Islet precursor cell (in vitro differentiated cells): ENCODE measurements around the gene SDR42E1.

Source experiments
- DNase-seq: peaks from one replicate; pipeline ENCODE4 v3.0.0-alpha.2; 2018

SDR42E1 gene, protein sequence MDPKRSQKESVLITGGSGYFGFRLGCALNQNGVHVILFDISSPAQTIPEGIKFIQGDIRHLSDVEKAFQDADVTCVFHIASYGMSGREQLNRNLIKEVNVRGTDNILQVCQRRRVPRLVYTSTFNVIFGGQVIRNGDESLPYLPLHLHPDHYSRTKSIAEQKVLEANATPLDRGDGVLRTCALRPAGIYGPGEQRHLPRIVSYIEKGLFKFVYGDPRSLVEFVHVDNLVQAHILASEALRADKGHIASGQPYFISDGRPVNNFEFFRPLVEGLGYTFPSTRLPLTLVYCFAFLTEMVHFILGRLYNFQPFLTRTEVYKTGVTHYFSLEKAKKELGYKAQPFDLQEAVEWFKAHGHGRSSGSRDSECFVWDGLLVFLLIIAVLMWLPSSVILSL

DNA sequence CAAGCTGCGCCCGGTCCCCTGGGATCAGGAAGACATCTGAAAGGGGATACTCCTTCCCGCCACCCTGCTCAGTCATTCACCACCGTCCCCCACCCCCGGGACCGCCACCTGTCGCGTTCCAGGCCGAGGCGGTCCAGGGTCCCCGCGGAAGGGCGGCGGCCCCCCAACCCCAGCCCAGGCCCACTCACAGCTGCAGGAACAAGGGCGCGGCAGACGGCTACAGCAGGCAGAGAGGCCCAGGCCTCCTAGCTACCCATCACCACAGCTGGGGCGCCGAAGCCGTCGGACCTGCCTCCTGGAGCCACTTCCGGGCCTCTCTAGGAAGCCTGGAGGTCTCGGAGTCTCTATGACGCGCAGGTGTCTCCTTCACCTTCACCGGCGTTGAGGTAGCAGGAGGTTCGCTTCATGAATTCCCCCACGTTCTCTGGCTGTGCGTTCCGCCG is at the start of gene SDR42E1:
Gene SDR42E1, minus strand, starts transcription at position 272 of the 443 bp plus-strand sequence. CDS start 10,612 bp downstream, outside the sequence.
- DNase-seq = no peak

DNA sequence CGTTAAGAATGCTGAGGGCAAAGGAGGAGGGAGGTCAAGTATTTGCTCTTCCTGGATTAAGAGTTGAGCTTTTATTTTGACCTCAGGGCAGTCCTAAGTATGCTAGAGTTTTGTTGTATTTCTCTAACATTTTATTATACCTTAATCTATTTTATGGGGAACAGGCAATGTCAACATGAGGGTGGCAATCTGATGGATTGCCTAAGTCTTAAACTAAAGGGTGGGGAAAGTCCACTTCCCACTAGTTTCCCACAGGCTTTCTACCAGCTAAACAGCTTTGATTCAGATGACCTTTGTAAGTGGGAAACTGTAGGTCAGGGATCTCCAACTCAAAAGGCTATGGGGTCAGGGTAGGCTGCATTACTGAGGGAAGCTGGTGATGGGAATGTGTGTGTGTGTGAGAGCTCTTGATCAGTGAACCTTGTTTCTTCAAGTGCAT is 48.7 kb upstream of the SDR42E1 start:
- DNase-seq = no peak

DNA sequence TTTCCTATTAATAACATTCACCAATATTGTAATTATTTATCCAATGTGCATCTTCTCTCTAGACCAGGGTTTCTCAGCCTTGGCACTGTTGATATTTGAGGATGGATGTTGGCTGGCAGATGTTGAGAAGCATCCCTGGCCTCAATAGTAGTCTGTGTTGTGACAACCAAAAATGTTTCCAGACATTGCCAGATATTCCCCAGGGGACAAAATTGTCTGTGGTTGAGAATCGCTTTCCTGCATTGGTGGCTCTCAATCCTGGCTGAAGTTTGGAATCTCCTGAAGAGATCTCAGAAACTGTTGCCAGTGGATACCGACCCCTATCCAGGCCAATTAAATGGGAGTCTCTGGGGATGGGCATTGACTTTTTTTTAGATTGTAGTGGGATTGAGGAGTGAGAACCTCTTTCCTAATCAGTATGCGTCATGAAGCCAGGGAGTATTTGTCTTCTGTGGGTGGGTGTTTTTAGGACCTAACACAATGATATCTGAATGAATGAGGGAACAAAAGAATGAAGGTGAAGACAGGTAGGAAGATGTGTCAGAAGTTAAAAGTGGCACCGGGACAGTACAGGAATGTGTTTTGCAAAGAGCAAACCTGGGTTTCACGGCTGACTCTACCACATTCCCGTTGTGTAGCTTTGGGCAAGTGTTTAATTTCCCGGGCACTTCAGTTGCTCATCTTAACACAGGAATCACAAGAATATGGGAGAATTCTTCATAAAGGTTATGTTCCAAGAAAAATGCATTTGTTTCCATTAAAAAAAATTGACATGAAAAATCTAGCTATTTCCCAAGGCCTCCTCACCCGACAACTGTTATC is 48.1 kb upstream of the SDR42E1 start:
- no peak for DNase-seq

DNA sequence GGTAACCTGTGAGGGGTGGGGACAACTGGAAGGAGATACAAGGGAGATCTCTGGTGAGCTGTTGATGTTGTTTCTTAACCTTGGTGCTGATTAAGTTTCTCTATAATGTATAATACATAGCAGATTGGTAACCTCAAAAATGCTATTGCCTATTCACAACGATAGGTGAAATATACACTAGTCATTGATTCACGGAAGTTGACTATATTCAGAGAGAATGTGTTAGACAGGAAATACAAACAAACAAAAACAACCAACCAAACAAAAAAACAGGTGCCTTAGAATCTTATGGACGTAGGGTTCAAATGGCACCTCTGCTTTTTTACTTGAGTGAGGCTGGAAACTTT is 45.3 kb upstream of the SDR42E1 start:
- no peak for DNase-seq

DNA sequence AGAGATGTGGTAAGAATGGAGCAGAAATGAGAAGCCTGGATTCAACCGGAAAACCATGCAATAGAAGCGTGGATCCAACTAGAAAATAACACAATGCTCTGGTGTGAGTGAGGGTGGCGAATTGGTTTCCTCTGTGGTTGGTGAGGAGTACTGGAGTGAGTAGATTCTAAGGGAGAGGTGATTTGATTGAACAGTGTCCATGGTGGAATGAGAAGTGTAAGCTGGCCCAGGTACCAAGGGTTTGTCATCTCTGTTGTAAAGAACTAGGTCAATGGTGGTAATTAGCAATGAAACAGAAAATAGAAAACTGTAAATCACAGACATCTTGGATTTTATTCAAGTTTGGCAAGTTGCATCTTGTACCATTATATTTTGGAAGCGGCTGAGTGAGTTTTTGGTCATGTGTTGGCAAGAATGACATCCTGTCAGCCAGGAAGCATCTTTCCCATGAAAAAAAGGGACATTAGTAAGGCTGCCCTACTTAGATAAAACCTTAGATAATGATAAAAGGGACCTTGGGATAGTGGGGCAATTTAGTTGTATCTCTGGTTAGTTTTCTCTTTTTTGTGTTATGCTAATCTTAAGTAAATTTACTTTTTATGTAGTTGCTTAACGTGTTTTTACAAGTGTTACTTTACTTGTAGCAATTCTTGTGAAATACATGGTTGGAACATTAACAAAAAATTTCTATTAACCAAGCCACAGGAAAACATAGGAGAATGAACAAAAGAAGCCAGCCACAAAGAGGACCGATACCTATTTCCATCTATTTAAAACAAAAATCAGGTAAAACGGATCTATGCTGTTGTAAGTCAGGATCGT is 44.7 kb upstream of the SDR42E1 start:
- DNase-seq = no peak

DNA sequence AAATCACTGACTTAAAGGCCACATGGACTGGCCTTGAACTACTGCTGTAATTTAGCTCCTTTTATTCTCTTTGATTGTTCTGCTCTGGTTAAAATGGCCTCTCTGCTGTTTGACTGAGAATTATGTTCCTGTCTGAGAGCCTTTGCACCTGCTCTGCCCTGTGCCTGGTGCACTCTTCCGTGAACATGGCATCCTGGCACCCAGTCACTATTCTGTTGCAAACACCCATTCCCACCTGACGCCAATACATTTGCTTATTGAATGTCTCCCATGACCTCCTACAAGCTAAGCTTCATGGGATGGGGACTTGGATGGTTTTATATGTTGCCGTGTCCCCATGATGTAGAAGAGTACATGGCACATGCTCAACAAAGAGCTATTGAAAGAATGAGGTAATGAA is 43.8 kb upstream of the SDR42E1 start:
- no peak for DNase-seq

DNA sequence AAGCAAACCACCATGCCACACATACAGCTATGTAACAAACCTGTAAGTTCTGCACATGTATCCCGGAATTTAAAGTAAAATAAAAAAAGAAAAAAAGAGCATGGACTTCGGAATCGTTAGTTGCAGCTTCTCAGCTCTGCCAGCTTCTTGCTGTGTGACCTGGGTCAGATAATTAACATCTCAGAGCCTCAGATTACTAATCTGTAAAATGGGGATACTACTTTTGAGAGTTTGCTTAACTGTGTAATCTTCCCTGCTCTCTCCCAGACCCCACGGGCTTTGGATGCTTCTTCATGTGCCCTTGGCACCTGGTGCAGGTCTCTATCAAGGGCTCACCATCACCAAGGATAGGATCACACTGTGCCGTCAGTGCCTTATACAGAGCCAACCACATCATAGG is 40.4 kb upstream of the SDR42E1 start:
- no peak for DNase-seq

DNA sequence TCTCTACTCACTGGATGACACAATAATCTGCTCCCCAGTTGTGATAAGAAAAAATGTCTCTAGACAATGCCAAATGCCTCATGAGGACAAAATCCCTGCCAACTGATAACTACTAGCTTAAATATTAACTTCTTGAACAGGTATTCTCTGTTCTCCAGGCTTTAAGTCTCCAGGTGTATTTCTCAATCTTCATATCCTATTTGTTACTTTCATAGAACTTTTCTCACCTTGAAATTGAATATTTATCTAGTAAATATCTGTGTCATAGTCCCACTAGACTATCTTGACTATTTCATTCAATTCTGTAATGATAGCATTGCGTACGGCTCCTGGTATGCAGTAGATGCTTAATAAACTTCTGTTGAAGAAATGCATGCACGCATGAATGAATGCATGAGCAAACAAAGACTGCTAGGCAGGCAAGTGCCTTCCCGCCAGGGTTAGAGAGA is 39.7 kb upstream of the SDR42E1 start:
- no peak for DNase-seq

DNA sequence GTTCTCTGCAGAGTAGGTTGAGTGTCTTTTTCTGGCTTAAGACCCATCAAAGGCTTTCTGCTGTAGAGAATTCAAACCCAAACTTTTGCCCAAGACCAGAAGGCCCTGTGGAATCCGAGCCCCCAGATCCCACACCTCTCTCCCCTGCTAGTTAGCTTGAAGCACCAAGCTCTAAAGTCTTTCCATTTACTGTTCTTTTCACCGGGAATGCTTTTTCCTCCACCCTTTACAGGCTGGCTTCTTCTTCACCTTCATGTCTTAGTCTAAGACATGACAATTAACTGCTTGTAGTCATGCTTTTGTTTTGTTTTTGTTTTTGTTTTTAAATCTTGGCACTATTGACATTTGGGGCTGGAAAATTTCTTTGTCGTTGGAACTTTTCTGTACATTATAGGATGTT is 39.2 kb upstream of the SDR42E1 start:
- no peak for DNase-seq

DNA sequence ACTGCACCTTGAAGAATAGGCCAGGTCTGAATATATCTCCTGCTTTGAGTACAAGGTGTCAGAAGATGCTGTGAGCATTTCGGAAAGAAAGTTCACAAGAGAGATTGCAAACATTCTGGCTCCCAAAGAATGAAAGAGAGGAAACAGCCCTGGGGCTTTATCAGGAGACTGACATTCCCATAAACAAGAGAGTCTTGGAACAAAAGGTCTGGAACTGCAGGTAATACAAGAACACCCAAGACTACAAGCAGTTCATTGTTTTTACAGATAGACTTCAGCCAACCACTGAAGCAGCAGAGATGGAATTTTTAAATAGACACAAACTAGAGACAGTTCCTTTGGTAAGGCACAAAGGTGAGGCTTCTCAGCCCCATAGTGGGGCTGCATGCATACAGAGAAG is 38.2 kb upstream of the SDR42E1 start:
- DNase-seq = peak; percentile 68

DNA sequence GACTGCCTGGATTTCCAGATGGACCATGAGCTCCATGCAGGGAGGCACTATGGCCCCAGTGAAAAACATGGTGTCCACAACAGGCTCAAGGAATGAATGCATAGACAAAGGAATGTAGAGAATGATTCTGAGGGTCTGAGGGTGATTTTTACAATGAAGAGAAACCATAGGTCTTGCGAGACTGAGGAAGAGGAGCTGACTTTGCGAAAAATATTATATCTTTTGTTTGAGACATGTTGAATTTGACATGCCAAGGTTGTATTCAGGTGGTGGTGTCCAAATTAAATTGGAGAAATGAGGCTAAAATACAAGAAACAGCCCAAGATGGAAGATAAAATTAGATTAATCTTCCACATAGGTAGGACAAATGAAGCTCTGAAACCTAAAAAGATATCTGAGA is 36.5 kb upstream of the SDR42E1 start:
- DNase-seq = no peak

DNA sequence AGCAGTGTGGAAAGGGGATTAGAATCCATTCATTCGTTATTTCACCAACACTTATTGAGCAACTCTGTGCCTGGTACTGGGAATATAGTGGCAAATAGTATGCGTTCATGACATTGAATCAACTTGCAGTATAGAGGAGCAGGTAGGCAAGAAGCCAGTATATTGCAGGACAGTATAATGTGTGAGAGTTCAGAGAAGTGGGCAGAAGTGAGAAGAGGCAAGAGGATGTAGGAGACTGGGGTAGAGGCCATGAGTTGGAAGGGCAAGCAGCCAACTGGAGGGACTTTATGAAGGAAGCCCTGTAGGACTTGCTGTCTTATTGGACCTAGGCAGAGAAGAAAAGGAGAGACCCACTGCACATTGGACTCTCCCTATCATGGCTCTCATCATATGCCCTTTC is 36.1 kb upstream of the SDR42E1 start:
- DNase-seq = no peak

DNA sequence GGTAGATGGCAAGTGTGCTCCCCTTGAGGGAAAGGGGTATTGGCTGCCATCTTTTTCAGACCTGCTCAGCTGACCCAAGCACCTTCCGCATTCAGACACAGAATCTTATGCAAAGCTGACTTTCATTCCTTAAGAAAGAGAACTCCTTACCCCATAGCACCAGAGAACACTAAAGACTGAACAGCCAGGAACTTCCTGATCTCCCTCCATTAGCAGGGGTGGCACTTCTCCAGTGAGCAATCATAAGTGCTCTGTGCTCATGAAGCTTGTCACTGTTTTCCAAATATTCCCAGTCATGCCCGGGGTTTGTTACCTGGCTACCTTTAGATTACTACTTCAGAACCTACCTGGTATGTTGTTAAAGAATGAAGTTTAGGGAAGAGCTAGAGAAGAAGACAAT is 35.7 kb upstream of the SDR42E1 start:
- no peak for DNase-seq

DNA sequence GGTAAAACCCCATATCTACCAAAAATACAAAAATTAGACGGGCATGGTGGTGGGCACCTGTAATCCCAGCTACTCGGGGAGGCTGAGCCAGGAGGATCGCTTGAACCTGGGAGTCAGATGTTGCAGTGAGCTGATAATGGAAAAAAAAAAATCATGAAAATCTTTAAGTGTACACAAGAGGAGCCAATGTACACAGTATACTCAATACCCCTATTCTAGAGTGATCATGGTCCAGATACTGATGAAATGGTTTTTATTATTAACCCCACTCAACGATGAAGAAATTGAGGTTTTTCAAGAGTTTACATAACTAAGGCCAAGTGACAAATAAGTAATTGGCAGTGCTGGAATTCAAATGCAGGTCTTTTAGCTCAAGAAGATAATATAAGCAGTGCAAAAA is 35.3 kb upstream of the SDR42E1 start:
- no peak for DNase-seq

DNA sequence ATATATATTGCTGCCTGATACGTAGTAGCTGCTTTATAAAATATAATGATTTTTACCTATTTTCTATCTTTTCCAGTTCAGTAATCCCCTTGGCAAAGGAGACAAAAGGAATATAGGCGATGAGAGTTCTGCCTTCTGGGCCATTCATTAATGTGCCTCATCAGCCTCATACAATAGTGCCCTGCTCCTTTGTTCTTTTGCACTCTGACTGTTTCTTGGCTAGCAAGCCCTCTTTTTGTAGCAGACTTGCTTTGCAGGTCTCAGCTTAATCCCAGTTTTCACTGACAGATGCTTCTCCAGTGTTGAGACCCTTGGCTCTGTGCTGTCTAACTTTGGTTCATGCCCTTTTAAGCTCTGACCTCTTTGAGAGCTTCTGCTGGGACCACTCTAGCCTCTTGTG is 34.2 kb upstream of the SDR42E1 start:
- no peak for DNase-seq

DNA sequence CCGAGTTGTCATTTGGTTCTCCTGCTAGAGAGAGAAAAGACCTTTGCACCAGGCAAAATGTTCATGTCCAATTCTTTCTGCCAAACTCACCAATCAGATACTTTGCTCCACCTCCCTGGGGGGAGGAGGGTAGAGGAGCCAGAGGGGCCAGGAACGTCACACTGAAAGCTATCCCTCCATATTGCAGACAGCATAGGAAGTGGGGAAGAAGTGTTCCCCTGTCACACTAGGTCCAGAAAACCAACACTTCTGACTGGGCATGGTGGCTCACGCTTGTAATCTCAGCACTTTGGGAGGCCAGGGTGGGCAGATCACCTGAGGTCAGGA is 33.3 kb upstream of the SDR42E1 start:
- DNase-seq = no peak

DNA sequence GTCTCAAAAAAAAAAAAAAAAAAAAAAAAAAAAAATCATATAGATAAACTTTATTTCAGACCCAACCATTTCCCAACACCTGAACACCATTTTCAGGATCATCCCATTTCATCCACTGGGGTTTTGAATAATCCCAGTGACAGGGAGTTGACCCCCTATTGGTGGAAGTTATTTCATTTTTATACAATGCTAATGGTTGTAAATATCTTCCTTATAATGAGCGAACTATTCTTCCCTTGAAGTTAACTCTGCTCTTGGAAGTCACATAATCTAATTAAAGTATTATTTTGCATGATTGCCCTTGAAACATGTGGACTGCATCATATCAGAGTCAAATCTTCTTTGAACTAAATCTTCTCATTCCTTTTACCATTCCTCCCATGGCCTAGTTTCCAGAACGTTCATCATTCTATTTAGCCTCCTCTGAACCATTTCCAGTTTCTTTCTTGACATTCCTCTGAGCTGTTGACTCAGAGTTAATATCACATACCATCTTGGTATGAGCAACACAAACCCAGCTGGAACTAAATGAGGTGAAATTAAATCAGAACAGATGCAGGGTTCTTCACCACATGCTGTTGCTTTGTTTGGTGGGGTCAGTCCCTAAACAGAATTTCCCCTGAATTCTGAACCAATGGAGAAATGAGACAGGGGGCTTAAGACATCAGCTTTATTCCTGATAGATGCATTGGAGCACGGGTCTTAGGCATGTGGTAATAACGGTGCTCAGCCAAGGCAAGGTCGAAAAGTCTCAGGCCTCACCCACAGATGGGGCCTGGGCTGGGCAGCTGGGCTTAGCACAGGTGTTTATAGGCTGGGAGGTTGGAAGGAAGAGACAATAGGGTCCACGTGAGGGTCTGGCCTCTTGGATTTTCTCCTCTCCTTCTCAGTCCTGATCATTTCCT is 32.7 kb upstream of the SDR42E1 start:
- DNase-seq = no peak

DNA sequence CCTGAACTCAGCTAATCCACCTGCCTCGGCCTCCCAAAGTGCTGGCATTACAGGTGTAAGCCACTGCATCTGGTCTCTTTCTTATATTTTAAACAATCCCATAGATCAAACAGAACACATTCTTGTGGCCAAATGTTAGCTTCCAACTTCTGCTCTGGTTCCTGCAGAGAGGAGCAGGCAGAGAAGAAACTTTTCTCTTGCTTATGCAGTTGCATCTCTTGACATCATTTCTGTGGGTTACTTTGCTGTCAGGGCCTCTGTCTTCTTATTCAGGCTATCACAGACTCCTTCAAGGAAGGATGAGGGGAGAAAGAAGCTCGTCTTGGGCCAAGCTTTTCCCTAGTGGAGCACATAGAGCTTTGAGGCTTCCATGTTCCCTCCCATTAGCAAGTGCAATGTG is 31.6 kb upstream of the SDR42E1 start:
- no peak for DNase-seq

DNA sequence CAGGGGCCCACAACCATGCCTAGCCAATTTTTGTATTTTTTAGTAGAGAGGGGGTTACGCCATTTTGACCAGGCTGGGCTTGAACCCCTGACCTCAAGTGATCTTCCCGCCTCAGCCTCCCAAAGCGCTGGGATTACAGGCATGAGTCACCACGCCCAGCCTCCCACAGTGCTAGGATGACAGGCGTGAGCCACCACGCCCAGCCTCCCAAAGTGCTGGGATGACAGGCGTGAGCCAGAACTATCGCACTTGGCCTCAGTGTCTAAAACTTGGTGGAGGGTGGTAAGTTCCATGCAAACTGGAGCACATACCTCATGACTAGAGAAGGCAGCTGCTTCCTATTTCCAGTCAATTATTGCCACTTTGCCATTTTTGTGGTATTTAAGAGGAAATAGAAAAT is 30.9 kb upstream of the SDR42E1 start:
- no peak for DNase-seq

DNA sequence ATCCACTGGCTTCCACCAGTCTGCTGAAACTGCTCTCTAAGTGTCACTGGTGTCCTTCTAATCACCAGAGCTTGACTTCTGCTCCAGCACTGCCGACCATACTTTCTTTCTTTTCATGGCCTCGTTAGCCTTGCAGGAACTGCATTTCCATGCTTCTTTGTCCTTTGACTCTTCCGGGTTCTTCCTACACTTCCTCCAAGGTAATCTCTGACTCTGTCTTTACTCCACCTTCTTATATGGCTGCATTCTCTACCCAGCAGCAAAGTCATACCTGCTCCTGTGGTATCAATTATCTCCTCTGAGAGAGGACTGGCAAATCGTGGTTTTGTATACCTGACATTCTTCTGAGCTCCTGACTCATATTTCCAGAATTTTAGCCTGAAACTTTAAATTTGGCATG is 30.3 kb upstream of the SDR42E1 start:
- DNase-seq = no peak

DNA sequence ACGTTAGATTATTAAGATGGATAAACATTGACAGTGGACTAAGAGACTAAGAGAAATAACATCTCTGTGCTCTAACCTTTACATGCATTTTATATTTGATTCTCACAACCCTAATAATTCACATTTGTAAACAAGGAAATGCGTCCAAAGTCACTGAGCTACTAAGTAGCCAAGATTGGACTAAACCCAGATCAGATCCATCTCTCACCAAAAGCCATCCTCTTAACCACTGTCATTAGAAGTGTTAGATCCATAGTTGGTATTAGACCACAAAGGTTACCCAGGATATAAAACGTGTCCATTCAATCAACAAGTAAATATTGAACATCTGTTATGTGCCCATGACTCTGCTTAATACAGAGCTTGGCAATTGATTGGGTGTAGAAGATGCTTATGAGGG is 29.0 kb upstream of the SDR42E1 start:
- DNase-seq = no peak

DNA sequence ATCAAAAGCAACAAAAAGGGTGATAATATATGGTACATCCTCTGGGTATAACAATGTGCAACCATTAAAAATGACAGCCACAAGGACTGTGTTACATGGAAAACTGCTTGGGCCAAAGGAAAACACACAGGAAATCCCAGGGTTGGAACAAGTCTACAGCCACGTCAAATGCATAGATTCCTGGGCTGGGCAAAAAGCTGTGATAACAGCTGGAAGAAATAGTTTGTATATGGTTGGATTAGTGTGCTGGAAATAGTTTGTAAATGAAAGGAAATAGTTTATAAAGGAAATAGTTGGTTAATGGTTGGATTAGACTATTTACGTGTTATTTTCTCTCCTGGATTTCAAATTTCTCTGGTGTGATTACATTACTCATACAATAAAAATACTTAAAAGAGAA is 26.4 kb upstream of the SDR42E1 start:
- DNase-seq = no peak
